Osteoblast (primary cell): ENCODE results near the gene XYLT1. TPM values are rescaled to one million over a fixed set of nuclear protein-coding genes. Genes with fewer than 3 reads are reported as not detected.

Source experiments
- DNase-seq: peaks from one replicate; pipeline ENCODE4 v3.0.0; 2011; ENCODE audit warnings: low spot score, mixed read lengths; ENCODE audit not compliant: insufficient read length; ENCODE audit errors: missing footprints
- H2AFZ ChIP-seq: 2 replicates; pipeline ENCODE4 v1.6.0; 2011; ENCODE audit warnings: mild to moderate bottlenecking, low read length
- H3K27ac ChIP-seq: 2 replicates; pipeline ENCODE4 v1.5.1; 2011; ENCODE audit warnings: mild to moderate bottlenecking, low read depth, low read length, moderate library complexity
- H3K27me3 ChIP-seq: 2 replicates; pipeline ENCODE4 v1.6.0; 2012; ENCODE audit warnings: mild to moderate bottlenecking, control low read depth, inconsistent platforms, low read length, moderate library complexity; ENCODE audit not compliant: insufficient read depth
- H3K36me3 ChIP-seq: 2 replicates; pipeline ENCODE4 v1.5.1; 2011; ENCODE audit warnings: mild to moderate bottlenecking, low read length, control low read depth, moderate library complexity; ENCODE audit not compliant: insufficient read depth
- H3K4me1 ChIP-seq: 2 replicates; pipeline ENCODE4 v1.5.1; 2011; ENCODE audit warnings: mild to moderate bottlenecking, low read length, control low read depth, moderate library complexity; ENCODE audit not compliant: insufficient read depth
- H3K4me2 ChIP-seq: 2 replicates; pipeline ENCODE4 v1.6.0; 2011; ENCODE audit warnings: mild to moderate bottlenecking, low read length; ENCODE audit not compliant: insufficient read depth
- H3K4me3 ChIP-seq: fragments of 200-600 bp; sonication (generic); 3 replicates; pipeline ENCODE4 v1.5.1; 2012; ENCODE audit warnings: mild to moderate bottlenecking, low read length, inconsistent platforms; ENCODE audit not compliant: insufficient read depth
- H3K79me2 ChIP-seq: 2 replicates; pipeline ENCODE4 v1.6.0; 2012; ENCODE audit warnings: mild to moderate bottlenecking, low read length, control low read depth, inconsistent platforms; ENCODE audit not compliant: insufficient read depth
- H3K9me3 ChIP-seq: 2 replicates; pipeline ENCODE4 v1.5.1; 2011; ENCODE audit warnings: low read depth, low read length, control low read depth
- H4K20me1 ChIP-seq: 2 replicates; pipeline ENCODE4 v1.6.0; 2012; ENCODE audit warnings: mild to moderate bottlenecking, low read length, control low read depth; ENCODE audit not compliant: insufficient read depth
- CTCF ChIP-seq: IDR thresholded peaks from 2 replicates; pipeline ENCODE4 v1.5.1; 2011; ENCODE audit warnings: mild to moderate bottlenecking, low read depth, low read length, moderate library complexity; ENCODE audit errors: extremely low read depth
- total RNA-seq: library from RNA; depleted of rRNA; stranded (reverse); fragments of >200 nt; gene quantifications from 2 replicates; pipeline ENCODE4 v1.2.3, GENCODE V29; 2012

XYLT1 gene
- total RNA-seq, 1 donor, result 43.4 TPM

GRCh38 chr16:17396762-17397498 is 73.8 kb downstream of the XYLT1 start:
- no peak overlapping the region for H3K4me3 ChIP-seq
- no peak for TF ChIP-seq CTCF
- no peak overlapping the region for H3K4me2 ChIP-seq
- DNase-seq, result peak; percentile 19
- no peaks in the 10 kb centered on the region for H3K9me3 ChIP-seq
- H3K27ac ChIP-seq, result no peak overlapping the region
- H2AFZ ChIP-seq, result no peak overlapping the region
- peaks cover 25% of the 10 kb centered on the region for H4K20me1 ChIP-seq
- no peaks in the 10 kb centered on the region for H3K27me3 ChIP-seq
- peaks cover 7% of the 10 kb centered on the region for H3K4me1 ChIP-seq
- H3K36me3 ChIP-seq, result no peaks in the 10 kb centered on the region
- H3K79me2 ChIP-seq, result peaks cover 12% of the 10 kb centered on the region

GRCh38 chr16:17395849-17396480 is 74.8 kb downstream of the XYLT1 start:
- Histone ChIP-seq H3K4me3 (no peak overlapping the region), H3K9me3 (no peaks in the 10 kb centered on the region), H3K4me2 (no peak overlapping the region), H4K20me1 (peaks cover 28% of the 10 kb centered on the region), H3K27ac (no peak overlapping the region), H3K79me2 (peaks cover 10% of the 10 kb centered on the region), H3K36me3 (no peaks in the 10 kb centered on the region), H3K27me3 (no peaks in the 10 kb centered on the region), H3K4me1 (peaks cover 7% of the 10 kb centered on the region), H2AFZ (no peak overlapping the region)
- TF ChIP-seq CTCF, result no peak
- peak; percentile 18 for DNase-seq

- peaks cover 12% of the 10 kb centered on the region for H3K79me2 ChIP-seq
- no peak overlapping the region for H2AFZ ChIP-seq
- no peaks in the 10 kb centered on the region for H3K27me3 ChIP-seq
- H3K4me2 ChIP-seq, result no peak overlapping the region
- H4K20me1 ChIP-seq, result peaks cover 50% of the 10 kb centered on the region
- no peaks in the 10 kb centered on the region for H3K36me3 ChIP-seq
- no peak overlapping the region for H3K4me3 ChIP-seq
- no peak overlapping the region for H3K27ac ChIP-seq
- H3K9me3 ChIP-seq, result no peaks in the 10 kb centered on the region
- no peak for TF ChIP-seq CTCF
- DNase-seq, result no peak
- H3K4me1 ChIP-seq, result peaks cover 7% of the 10 kb centered on the region
Observed at GRCh38 chr16:17392857-17393692, 77.7 kb downstream of the XYLT1 start.
